ENCODE measurements around the gene CD1E. TPM values are rescaled to one million over a fixed set of nuclear protein-coding genes. Genes with fewer than 3 reads are reported as not detected.
"Not testable (repeated sequence)": the region's sequence is repeated elsewhere in the genome, so short reads cannot be mapped to it uniquely, and the experiment has no call there.

CD1E gene
- total and polyA plus RNA-seq, 2 of the 8 experiments (the other 6 are each of a cell fraction or from before 2014, with no cell fraction given) = not detected

DNA sequence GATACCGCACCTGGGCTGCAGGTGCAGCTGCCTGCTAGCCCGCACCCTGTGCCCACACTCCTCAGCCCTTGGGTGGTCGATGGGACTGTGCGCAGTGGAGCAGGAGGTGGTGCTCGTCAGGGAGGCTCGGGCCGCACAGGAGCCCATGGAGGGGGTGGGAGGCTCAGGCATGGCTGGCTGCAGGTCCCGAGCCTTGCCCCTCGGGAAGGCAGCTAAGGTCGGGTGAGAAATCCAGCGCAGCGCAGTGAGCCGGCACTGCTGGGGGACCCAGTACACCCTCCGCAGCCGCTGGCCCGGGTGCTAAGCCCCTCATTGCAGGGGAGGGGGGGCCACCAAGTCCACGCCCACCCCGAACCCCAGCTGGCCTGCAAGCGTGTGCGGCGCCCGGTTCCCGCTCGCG lies 20.4 kb downstream of the CD1E start:
- H2BK20ac ChIP-seq (ENCODE audit: low read length); H3K4me1 ChIP-seq (replicated peaks in 1 of 4; ENCODE audit: control insufficient read depth in 3 of 4, insufficient read depth in 4 of 4, low read length in 3 of 4); H3K4ac ChIP-seq (replicated peaks; ENCODE audit: insufficient read length, low read depth, low read length); H3K9me3 ChIP-seq (ENCODE audit: insufficient read depth in 2 of 2, low read depth in 1 of 2, low read length in 1 of 2); H2BK120ac ChIP-seq (replicated peaks; ENCODE audit: low read depth, low read length); DNase-seq (ENCODE audit: low read depth in 1 of 2, low spot score in 2 of 2); FAIRE-seq; H3K23me2 ChIP-seq (ENCODE audit: low read depth, low read length); H4K91ac ChIP-seq (replicated peaks; ENCODE audit: insufficient read length, low read length); H3K56ac ChIP-seq (replicated peaks; ENCODE audit: insufficient read length, low read depth, low read length); H3K79me1 ChIP-seq (ENCODE audit: low read depth, low read length); H3K18ac ChIP-seq (ENCODE audit: extremely low read depth, low read length); H3K27me3 ChIP-seq (replicated peaks in 1 of 4; ENCODE audit: control insufficient read depth in 3 of 4, extremely low read depth in 1 of 4, insufficient read depth in 3 of 4, low read length in 3 of 4); H3K36me3 ChIP-seq (ENCODE audit: control insufficient read depth in 2 of 4, insufficient read depth in 4 of 4, low read length in 3 of 4); H3K4me3 ChIP-seq (ENCODE audit: extremely low read depth in 1 of 4, insufficient read depth in 2 of 4, low read depth in 3 of 4, low read length in 4 of 4); H2BK5ac ChIP-seq (ENCODE audit: low read depth, low read length); H3K27ac ChIP-seq (ENCODE audit: low read depth, low read length); POLR2A ChIA-PET (ENCODE audit: partially characterized antibody); H2AFZ ChIP-seq (ENCODE audit: low read length); H2AK5ac ChIP-seq (ENCODE audit: low read depth, low read length); H3K14ac ChIP-seq (ENCODE audit: insufficient read length); H3K9ac ChIP-seq (replicated peaks in 1 of 4; ENCODE audit: extremely low read depth in 1 of 4, low read depth in 3 of 4, low read length in 3 of 4); H4K5ac ChIP-seq (ENCODE audit: insufficient read length, low read depth, low read length); H3K23ac ChIP-seq (ENCODE audit: insufficient read length); H2BK15ac ChIP-seq (ENCODE audit: low read length); H4K8ac ChIP-seq (ENCODE audit: extremely low read depth, insufficient read depth, low read length); H4K20me1 ChIP-seq (replicated peaks in 1 of 2; ENCODE audit: control insufficient read depth in 1 of 2, insufficient read depth in 2 of 2, low read length in 2 of 2); H3K4me2 ChIP-seq (ENCODE audit: insufficient read depth in 1 of 2, low read depth in 2 of 2, low read length in 2 of 2); H3K79me2 ChIP-seq (ENCODE audit: control insufficient read depth in 1 of 2, insufficient read depth in 2 of 2, low read length in 2 of 2); H2BK12ac ChIP-seq (ENCODE audit: low read depth, low read length): not testable (repeated sequence)
- 85% methylated on average over 16 of the region's 25 CpGs; no CpG with 5 or more reads in 1 of the 2 experiments for whole genome bisulfite sequencing, 2 experiments (ENCODE audit: extremely low coverage in 1 of 2, insufficient coverage in 1 of 2, insufficient read length in 1 of 2, insufficient replicate concordance in 2 of 2, low coverage in 1 of 2, low lambda C conversion rate in 2 of 2, missing lambda C conversion rate in 1 of 2)
- CTCF ChIA-PET (ENCODE audit: partially characterized antibody) = interaction anchor here (0.9 to 1.1 kb wide), 2 partner anchors 16 to 34 kb away, joined by 4 read pairs; no protein-coding TSS in a partner anchor

Data from H1 (cell line).